RWPE2 (cell line): ENCODE data around the gene MIOX.

Experiments used
- ATAC-seq: fragments of 200-7000 bp; cut with Tn5 transposase; 3 replicates; pipeline ENCODE4 v1.9.1; 2021; ENCODE audit warnings: low read depth
- DNase-seq: peaks from one replicate; pipeline ENCODE4 v3.0.0-alpha.2; 2020; ENCODE audit warnings: low spot score
- H3K27ac ChIP-seq: fragments of 450-650 bp; 2 replicates; pipeline ENCODE4 v1.5.1; 2017; ENCODE audit warnings: mild to moderate bottlenecking; ENCODE audit not compliant: poor library complexity, severe bottlenecking
- H3K27me3 ChIP-seq: fragments of 250-450 bp; sonication (Bioruptor Pico); 2 replicates; pipeline ENCODE4 v1.5.1; 2021; ENCODE audit warnings: mild to moderate bottlenecking, moderate library complexity; ENCODE audit not compliant: insufficient read depth, poor library complexity, severe bottlenecking
- H3K36me3 ChIP-seq: fragments of 250-450 bp; sonication (Bioruptor Pico); 2 replicates; pipeline ENCODE4 v1.5.1; 2020; ENCODE audit warnings: low read depth, mild to moderate bottlenecking, moderate library complexity
- H3K4me1 ChIP-seq: fragments of 250-450 bp; sonication (Bioruptor Pico); 2 replicates; pipeline ENCODE4 v1.5.1; 2021; ENCODE audit warnings: mild to moderate bottlenecking, moderate library complexity; ENCODE audit not compliant: insufficient read depth, poor library complexity, severe bottlenecking
- H3K4me3 ChIP-seq: fragments of 250-450 bp; sonication (Bioruptor Pico); 2 replicates; pipeline ENCODE4 v1.5.1; 2021; ENCODE audit warnings: mild to moderate bottlenecking, moderate library complexity; ENCODE audit not compliant: severe bottlenecking
- H3K9me3 ChIP-seq: fragments of 250-450 bp; sonication (Bioruptor Pico); 2 replicates; pipeline ENCODE4 v1.5.1; 2021; ENCODE audit warnings: mild to moderate bottlenecking, moderate library complexity; ENCODE audit not compliant: severe bottlenecking
- CTCF ChIP-seq: fragments of 450-650 bp; IDR thresholded peaks from one replicate; pipeline ENCODE4 v1.5.1; 2017; ENCODE audit warnings: mild to moderate bottlenecking, moderate library complexity; ENCODE audit not compliant: poor library complexity, severe bottlenecking

Gene MIOX

DNA sequence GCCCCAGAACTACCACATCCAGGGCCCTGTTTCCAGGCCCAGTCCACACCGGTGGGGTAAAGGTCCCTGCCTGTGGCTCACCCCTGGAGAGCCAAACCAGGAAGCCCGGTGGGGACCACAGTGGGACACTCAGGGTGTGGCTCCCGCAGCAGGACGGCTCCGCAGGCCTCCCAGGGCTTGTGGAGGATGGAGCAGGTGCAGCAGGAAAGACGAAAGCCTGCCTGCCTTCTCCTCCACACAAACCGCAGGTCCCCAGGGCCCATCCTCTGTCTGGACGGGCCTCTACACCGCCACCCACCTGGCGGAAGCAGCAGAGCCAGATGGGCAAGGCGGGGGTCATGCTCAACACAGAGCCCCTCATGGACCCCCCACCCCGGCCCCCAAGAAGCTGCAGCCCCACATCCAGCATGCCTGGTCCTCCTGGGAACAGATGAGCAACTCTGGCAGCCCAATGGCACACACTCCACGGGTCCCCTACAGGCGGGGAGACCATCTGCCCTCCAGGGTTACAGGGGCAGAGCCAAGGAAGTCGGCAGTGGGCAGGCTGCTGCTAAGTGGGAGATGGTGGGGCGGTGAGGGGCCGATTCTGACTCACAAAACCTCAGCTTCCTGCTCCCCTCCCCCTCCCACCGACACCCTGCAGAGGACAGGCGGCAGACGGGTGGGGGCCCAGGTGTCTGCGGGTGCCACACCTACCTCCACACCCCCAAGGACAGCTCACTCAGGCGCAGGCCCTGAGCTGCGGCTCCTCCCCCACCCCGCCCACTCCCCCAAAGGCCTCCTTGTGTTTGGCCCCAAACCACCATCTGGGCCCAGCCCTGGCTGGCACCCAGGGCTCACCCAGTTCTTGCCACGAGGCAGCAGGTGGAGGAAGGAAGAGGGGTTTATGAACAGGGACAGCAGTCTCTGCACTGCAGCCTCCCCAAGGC, 17.0 kb upstream of the MIOX start:
- H3K27ac ChIP-seq: peak overlapping the region; percentile 62
- peaks cover 24% of the 10 kb centered on the region for H3K4me1 ChIP-seq
- DNase-seq (peak; percentile 93), ATAC-seq (peak; percentile 85)
- no peaks in the 10 kb centered on the region for H3K9me3 ChIP-seq
- no peak overlapping the region for H3K4me3 ChIP-seq
- peaks cover 27% of the 10 kb centered on the region for H3K36me3 ChIP-seq
- no peaks in the 10 kb centered on the region for H3K27me3 ChIP-seq
- no peak for TF ChIP-seq CTCF

GRCh38 chr22:50470491-50470890, 16.2 kb upstream of the MIOX start:
- no peaks in the 10 kb centered on the region for H3K9me3 ChIP-seq
- DNase-seq (no peak), ATAC-seq (no peak)
- peak overlapping the region; percentile 62 for H3K27ac ChIP-seq
- TF ChIP-seq CTCF: no peak
- peaks cover 18% of the 10 kb centered on the region for H3K36me3 ChIP-seq
- H3K27me3 ChIP-seq: no peaks in the 10 kb centered on the region
- peaks cover 24% of the 10 kb centered on the region for H3K4me1 ChIP-seq
- no peak overlapping the region for H3K4me3 ChIP-seq

- no peaks in the 10 kb centered on the region for H3K27me3 ChIP-seq
- H3K27ac ChIP-seq: peak overlapping the region; percentile 62
- H3K36me3 ChIP-seq: peaks cover 10% of the 10 kb centered on the region
- TF ChIP-seq CTCF: no peak
- H3K4me1 ChIP-seq: peaks cover 24% of the 10 kb centered on the region
- no peak for DNase-seq
- ATAC-seq: no peak
- H3K4me3 ChIP-seq: no peak overlapping the region
- H3K9me3 ChIP-seq: no peaks in the 10 kb centered on the region
These were observed 15.3 kb upstream of the MIOX start for GRCh38 chr22:50471197-50471847.

DNA sequence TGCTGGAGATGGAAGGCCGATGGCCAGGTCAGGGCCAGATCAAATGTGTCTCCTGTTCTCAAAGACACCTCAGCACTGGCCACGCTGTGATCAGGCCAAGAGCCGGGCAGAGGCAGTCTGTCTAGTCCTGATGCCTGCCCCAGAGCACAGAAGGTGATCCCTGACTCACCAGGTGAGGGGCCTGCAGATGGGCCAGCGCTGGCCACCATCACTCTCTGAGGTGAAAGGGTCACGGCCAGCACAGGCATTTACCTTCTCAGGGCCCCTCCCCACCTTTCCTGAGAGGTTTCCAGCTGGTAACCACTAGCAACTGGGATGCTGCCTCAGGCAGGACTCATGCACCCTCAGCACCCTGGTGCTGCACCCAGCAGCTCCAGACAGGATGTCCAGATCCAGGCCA, 14.7 kb upstream of the MIOX start:
- H3K27ac ChIP-seq: peak overlapping the region; percentile 62
- ATAC-seq (no peak), DNase-seq (no peak)
- TF ChIP-seq CTCF: no peak
- H3K4me1 ChIP-seq: peaks cover 31% of the 10 kb centered on the region
- H3K36me3 ChIP-seq: peaks cover 4% of the 10 kb centered on the region; the same call in 1 of the 2 replicates
- H3K4me3 ChIP-seq: no peak overlapping the region
- no peaks in the 10 kb centered on the region for H3K27me3 ChIP-seq
- H3K9me3 ChIP-seq: no peaks in the 10 kb centered on the region
